Measurements from ENCODE around the gene RASGRP4. TPM values are rescaled to one million over a fixed set of nuclear protein-coding genes. Genes with fewer than 3 reads are reported as not detected.

Gene RASGRP4
- total RNA-seq, 1 donor from 2014 or later, result 0.64 TPM

DNA sequence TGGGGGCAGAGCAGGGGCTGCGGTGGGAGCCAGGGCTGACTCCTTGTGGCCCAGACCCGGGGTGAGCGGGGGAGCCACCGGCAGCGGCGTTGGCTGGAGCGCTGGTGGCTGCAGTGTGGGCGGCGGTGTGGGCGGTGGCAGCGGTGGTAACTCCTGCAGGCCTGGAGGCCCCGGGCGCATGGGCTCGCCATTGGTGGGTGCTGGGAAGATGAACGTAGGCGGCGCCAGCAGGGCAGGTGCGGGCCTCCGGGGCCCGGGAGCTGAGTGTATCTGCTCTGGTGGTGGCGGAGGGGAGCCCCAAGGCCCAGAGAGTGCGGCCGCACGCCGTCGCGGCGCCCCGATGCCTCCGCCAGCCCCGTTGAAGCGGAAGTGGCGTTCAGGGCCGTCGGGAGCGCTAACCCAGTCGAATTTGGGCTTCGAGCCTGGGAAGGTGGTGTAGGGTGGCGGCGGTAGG is 40.2 kb downstream of the RASGRP4 start:
- intact Hi-C loops (cut with DNase I), result loop anchor here (5.0 to 10.0 kb wide), 7 partner anchors 49 to 956 kb away; partner anchors contain the start of genes CATSPERG, EIF3K, MAP4K1 and SAMD4B
- DNase-seq (ENCODE audit: low spot score in 2 of 2), result no peak
- H3K36me3 ChIP-seq, result peaks cover 38 to 39% of the 10 kb centered on the region in 2 donors

DNA sequence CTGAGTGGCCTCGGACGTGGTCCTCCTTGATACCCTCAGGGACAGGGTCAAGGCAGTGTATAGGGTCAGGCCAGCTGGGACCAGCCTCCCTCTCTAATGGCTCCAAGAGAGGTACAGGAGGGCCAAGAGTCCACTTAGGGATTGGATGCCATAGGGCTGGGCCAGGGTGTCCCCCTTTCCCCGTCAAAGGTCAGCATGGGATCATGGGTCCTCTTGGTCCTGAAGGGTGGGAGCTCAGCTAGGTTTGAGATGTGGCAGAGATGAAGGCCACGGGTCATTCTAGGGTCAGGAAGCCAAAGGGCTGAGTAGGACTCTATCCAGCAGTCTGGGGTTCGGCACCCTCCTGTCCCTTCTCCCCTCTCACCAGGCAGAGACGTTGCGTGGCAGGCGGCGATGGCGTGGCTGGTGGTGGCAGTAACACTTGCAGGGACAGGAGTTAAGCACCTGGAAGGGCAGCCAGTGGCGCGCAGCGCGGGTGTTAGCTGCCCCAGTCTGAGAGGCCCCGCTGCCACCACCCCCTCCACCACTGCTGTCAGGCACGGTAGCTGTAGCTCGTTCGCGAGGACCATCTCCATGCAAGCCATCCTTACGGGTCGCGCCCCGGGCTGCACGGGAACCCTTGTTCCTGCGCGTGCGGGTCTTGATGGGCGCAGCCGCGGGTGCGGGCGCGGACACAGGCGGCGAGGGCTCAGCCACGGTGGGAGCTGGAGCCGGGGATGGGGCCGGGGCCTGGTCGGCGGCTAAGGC is 40.8 kb downstream of the RASGRP4 start:
- Histone ChIP-seq H3K27me3 (no peaks in the 10 kb centered on the region), H3K36me3 (peaks cover 44 to 45% of the 10 kb centered on the region in 2 donors), H3K4me1 (peaks cover 6 to 18% of the 10 kb centered on the region in 2 donors), H3K27ac (no peak overlapping the region), H3K4me3 (no peak overlapping the region), H3K9me3 (no peaks in the 10 kb centered on the region)
- intact Hi-C loops (cut with DNase I), result loop anchor here (5.0 to 10.0 kb wide), 7 partner anchors 48 to 957 kb away; partner anchors contain the start of genes CATSPERG, EIF3K, MAP4K1 and SAMD4B
- DNase-seq (ENCODE audit: low spot score in 2 of 2), result no peak
- TF ChIP-seq, protein P1, sequence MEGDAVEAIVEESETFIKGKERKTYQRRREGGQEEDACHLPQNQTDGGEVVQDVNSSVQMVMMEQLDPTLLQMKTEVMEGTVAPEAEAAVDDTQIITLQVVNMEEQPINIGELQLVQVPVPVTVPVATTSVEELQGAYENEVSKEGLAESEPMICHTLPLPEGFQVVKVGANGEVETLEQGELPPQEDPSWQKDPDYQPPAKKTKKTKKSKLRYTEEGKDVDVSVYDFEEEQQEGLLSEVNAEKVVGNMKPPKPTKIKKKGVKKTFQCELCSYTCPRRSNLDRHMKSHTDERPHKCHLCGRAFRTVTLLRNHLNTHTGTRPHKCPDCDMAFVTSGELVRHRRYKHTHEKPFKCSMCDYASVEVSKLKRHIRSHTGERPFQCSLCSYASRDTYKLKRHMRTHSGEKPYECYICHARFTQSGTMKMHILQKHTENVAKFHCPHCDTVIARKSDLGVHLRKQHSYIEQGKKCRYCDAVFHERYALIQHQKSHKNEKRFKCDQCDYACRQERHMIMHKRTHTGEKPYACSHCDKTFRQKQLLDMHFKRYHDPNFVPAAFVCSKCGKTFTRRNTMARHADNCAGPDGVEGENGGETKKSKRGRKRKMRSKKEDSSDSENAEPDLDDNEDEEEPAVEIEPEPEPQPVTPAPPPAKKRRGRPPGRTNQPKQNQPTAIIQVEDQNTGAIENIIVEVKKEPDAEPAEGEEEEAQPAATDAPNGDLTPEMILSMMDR (IDR thresholded peaks at IDR 0.05), result no peak

More for the DNA sequence above, 40.2 kb downstream of the RASGRP4 start:
- Histone ChIP-seq H3K4me1 (peaks cover 6 to 20% of the 10 kb centered on the region in 2 donors), H3K27ac (no peak overlapping the region), H3K4me3 (no peak overlapping the region), H3K27me3 (no peaks in the 10 kb centered on the region), H3K9me3 (no peaks in the 10 kb centered on the region)
- TF ChIP-seq, protein P1 (IDR thresholded peaks at IDR 0.05), result no peak

DNA sequence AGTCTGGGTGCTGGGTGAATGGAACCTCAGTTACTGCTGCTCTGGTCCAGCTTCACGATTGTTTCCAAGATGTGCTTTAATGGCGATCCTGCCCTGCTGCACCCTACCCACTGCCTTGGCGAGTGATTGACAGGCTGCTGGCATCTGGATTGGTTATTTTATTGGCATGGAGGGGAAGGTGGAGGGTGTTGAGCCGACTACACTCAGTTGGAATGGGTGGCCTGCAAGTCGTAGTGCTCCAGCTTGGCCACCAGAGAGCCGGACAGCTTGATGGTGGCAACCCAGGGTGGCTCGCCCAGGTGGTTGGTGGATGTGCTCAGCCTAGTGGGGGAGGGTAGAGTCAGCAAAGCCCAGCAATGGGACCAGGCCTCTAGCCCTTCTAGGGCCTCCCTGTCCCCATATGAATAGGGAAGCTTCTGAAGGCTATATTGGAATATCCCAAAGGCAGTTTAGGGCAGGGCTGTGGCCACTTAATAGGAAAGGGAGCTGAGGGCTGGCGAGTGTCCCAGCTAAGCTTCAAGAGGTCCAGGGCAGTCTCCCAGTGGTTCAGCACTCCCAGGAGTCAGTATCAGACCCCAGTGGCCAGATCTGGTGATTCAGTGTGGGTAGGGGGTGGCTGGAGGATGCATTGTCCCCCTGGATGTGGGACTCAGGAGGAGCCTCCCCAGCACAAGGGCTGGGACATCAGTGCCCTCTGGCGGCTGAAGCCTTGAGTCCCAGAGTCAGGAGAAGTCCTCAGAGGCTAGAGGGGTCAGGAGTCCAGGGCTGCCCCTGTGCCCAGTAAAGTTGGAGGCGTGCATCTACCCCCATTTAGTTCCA is 41.6 kb downstream of the RASGRP4 start:
- Histone ChIP-seq H3K27me3 (no peaks in the 10 kb centered on the region), H3K4me1 (peaks cover 6 to 13% of the 10 kb centered on the region in 2 donors), H3K27ac (no peak overlapping the region), H3K4me3 (no peak overlapping the region), H3K9me3 (no peaks in the 10 kb centered on the region), H3K36me3 (peaks cover 49 to 51% of the 10 kb centered on the region in 2 donors)
- intact Hi-C loops (cut with DNase I), result loop anchor here (5.0 to 10.0 kb wide), 7 partner anchors 47 to 958 kb away; partner anchors contain the start of genes CATSPERG, EIF3K, MAP4K1 and SAMD4B
- DNase-seq (ENCODE audit: low spot score in 2 of 2), result no peak
- TF ChIP-seq, protein P1 (IDR thresholded peaks at IDR 0.05), result no peak

DNA sequence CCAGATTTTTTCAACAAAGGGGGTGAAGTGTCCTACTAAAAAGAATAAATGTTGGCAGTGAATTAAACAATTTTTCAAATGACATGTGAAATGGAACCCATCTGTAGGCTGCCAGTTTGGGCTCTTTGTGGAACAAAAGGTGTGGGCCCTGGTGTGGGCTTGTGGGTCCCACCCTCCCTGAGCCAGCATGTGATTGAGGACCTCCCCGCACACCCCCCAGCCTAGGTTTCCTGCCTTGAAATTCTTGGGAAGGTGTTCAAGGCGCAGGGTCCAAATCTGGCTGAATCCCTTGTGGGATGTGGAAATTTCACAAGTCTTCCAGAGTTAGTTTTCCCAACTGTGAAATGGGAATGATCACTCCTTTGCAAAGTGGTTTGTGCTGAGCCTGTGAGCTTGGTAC is 42.3 kb downstream of the RASGRP4 start:
- DNase-seq (ENCODE audit: low spot score in 2 of 2), result no peak
- H3K36me3 ChIP-seq, result peaks cover 56 to 57% of the 10 kb centered on the region in 2 donors
- H3K27ac ChIP-seq, result no peak overlapping the region
- no peaks in the 10 kb centered on the region for H3K9me3 ChIP-seq
- H3K4me1 ChIP-seq, result peaks cover 6 to 10% of the 10 kb centered on the region in 2 donors
- no peaks in the 10 kb centered on the region for H3K27me3 ChIP-seq
- no peak overlapping the region for H3K4me3 ChIP-seq
- TF ChIP-seq, protein P1 (IDR thresholded peaks at IDR 0.05), result no peak
- intact Hi-C loops (cut with DNase I), result loop anchor here (10.0 kb wide), 2 partner anchors 379 to 479 kb away; partner anchors contain the start of genes SIPA1L3 and WDR87

DNA sequence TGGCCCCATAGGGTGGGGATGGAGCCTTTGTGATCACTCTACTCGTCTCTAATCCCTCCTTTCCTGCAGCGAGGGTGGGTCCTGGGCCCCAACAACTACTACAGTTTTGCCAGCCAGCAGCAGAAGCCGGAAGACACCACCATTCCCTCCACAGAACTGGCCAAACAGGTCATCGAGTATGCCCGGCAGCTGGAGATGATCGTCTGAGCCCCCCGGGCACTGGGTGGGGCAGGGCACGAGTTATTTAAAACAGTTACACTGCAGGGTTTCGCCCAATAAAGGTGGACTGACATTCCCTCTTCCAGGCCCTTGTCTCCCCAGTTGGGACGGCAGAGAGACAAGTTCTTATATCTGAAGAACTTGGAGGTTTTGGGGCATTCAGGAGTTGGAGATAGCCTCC is 42.8 kb downstream of the RASGRP4 start:
- Histone ChIP-seq H3K4me3 (no peak overlapping the region), H3K36me3 (peaks cover 57 to 59% of the 10 kb centered on the region in 2 donors), H3K4me1 (peaks cover 6 to 10% of the 10 kb centered on the region in 2 donors), H3K27me3 (no peaks in the 10 kb centered on the region), H3K9me3 (no peaks in the 10 kb centered on the region), H3K27ac (no peak overlapping the region)
- intact Hi-C loops (cut with DNase I), result loop anchor here (10.0 kb wide), 2 partner anchors 378 to 478 kb away; partner anchors contain the start of genes SIPA1L3 and WDR87
- DNase-seq (ENCODE audit: low spot score in 2 of 2), result no peak
- TF ChIP-seq, protein P1 (IDR thresholded peaks at IDR 0.05), result no peak
